K562 (cell line): ENCODE data around the gene ACTR3C.

Experiments used
- CREB1 ChIP-seq, 2 experiments: sonication (generic) in 1 of 2; formaldehyde crosslinking in 1 of 2; IDR thresholded peaks; 2 replicates each; pipeline versions ENCODE4 v1.6.1 to v1.8.0; 2012 to 2022; ENCODE audit warnings: inconsistent platforms in 1 of 2, mild to moderate bottlenecking in 1 of 2, missing genetic modification reagents in 1 of 2, moderate library complexity in 1 of 2
- CTCF ChIP-seq, 3 experiments: IDR thresholded peaks in 2 of 3; conservative IDR thresholded peaks in 1 of 3; 2 replicates each; pipeline ENCODE4 v1.5.1; 2011 to 2012; ENCODE audit warnings: low read length in 3 of 3, mild to moderate bottlenecking in 3 of 3, control low read depth in 2 of 3, improper control_type of control experiment in 1 of 3, inconsistent platforms in 1 of 3, low read depth in 1 of 3, mixed read lengths in 1 of 3, moderate library complexity in 1 of 3; ENCODE audit not compliant: insufficient read depth in 2 of 3
- E2F6 ChIP-seq, 2 experiments: IDR thresholded peaks; 2 replicates each; pipeline ENCODE4 v1.6.1; 2011; ENCODE audit warnings: borderline replicate concordance in 1 of 2, control low read depth in 1 of 2, low read depth in 1 of 2, low read length in 1 of 2, mild to moderate bottlenecking in 1 of 2, mixed read lengths in 1 of 2, moderate library complexity in 1 of 2; ENCODE audit not compliant: insufficient read depth in 1 of 2, insufficient read length in 1 of 2, poor library complexity in 1 of 2, severe bottlenecking in 1 of 2; ENCODE audit errors: extremely low read depth in 1 of 2
- MAFF ChIP-seq: IDR thresholded peaks from 2 replicates; pipeline ENCODE4 v1.6.1; 2012; ENCODE audit warnings: low read length, improper control_type of control experiment
- NCOA2 ChIP-seq, 2 experiments: fragments of 450-650 bp; IDR thresholded peaks; 2 replicates each; pipeline ENCODE4 v1.6.1; 2018; ENCODE audit warnings: mild to moderate bottlenecking in 2 of 2, moderate library complexity in 1 of 2; ENCODE audit not compliant: partially characterized antibody in 2 of 2
- PHF20 ChIP-seq: fragments of 450-650 bp; IDR thresholded peaks from 2 replicates; pipeline ENCODE4 v1.6.1; 2018; ENCODE audit not compliant: partially characterized antibody
- POLR2A ChIP-seq: fragments of 450-650 bp; conservative IDR thresholded peaks from 2 replicates; pipeline ENCODE4 v1.6.1; 2016
- POLR2AphosphoS5 ChIP-seq: IDR thresholded peaks from 2 replicates; pipeline ENCODE4 v1.6.1; 2011; ENCODE audit warnings: mild to moderate bottlenecking, low read depth, low read length, moderate library complexity; ENCODE audit not compliant: control insufficient read depth, insufficient read depth
- ZNF24 ChIP-seq: fragments of 450-650 bp; IDR thresholded peaks from 2 replicates; pipeline ENCODE4 v1.6.1; 2016

- no peak for TF ChIP-seq CREB1 (IDR thresholded peaks at IDR 0.05)
- no peak for TF ChIP-seq CREB1 (CRISPR knock-in tag; IDR thresholded peaks at IDR 0.05)
- no peak for TF ChIP-seq POLR2AphosphoS5
- TF ChIP-seq PHF20 = no peak
- TF ChIP-seq MAFF = no peak
- TF ChIP-seq E2F6 (IDR thresholded peaks at IDR 0.05; ENCODE audit: borderline replicate concordance in 1 of 2, extremely low read depth in 1 of 2, insufficient read depth in 1 of 2, insufficient read length in 1 of 2, low read depth in 1 of 2, low read length in 1 of 2, poor library complexity in 1 of 2, severe bottlenecking in 1 of 2) = no peak
- TF ChIP-seq ZNF24 = no peak
- no peak for TF ChIP-seq NCOA2 (IDR thresholded peaks at IDR 0.05; ENCODE audit: partially characterized antibody in 2 of 2)
- no peak for TF ChIP-seq CTCF (IDR thresholded peaks at IDR 0.05 in 2 of 3, conservative IDR thresholded peaks at IDR 0.05 in 1 of 3; ENCODE audit: insufficient read depth in 2 of 3, low read depth in 1 of 3, low read length in 3 of 3)
- no peak for TF ChIP-seq POLR2A
Observed at GRCh38 chr7:150351587-150352194, 28.3 kb upstream of the ACTR3C start.
